MM.1S (cell line): ENCODE results near the gene SPDYE16.
"Not testable (repeated sequence)": the region's sequence is repeated elsewhere in the genome, so short reads cannot be mapped to it uniquely, and the experiment has no call there.

Source experiments
- CTCF ChIP-seq: fragments of 300-600 bp; sonication (generic); IDR thresholded peaks from 2 replicates; pipeline ENCODE4 v1.5.1; 2016; ENCODE audit warnings: antibody characterized with exemption, low read length, mixed read lengths
- EZH2 ChIP-seq: fragments of 300-600 bp; sonication (generic); optimal IDR thresholded peaks from 2 replicates; pipeline ENCODE3; 2017; ENCODE audit warnings: low read depth, mild to moderate bottlenecking, antibody characterized with exemption, low read length, mixed read lengths
- EZH2phosphoT487 ChIP-seq: fragments of 300-600 bp; sonication (generic); IDR thresholded peaks from 2 replicates; pipeline ENCODE4 v1.6.1; 2018; ENCODE audit warnings: antibody characterized with exemption, low read length

GRCh38 chr7:76499201-76499923 lies 43.7 kb downstream of the SPDYE16 start:
- TF ChIP-seq EZH2, CTCF, EZH2phosphoT487: not testable (repeated sequence)
